Keratinocyte (primary cell): ENCODE data around the gene COA8.

ENCODE experiments used
- EZH2 ChIP-seq: IDR thresholded peaks from one replicate; pipeline ENCODE4 v1.6.1; 2012; ENCODE audit warnings: inconsistent platforms, mild to moderate bottlenecking, low read length, moderate library complexity
- TF ChIP-seq, protein P1 (sequence below), 3 experiments: IDR thresholded peaks in 1 of 3; conservative IDR thresholded peaks in 1 of 3; optimal IDR thresholded peaks in 1 of 3; 2 replicates in 2 of 3; 3 replicates in 1 of 3; pipeline versions ENCODE3 to v1.5.1; 2011; ENCODE audit warnings: low read length in 3 of 3, mild to moderate bottlenecking in 3 of 3, moderate library complexity in 2 of 3, control low read depth in 1 of 3, inconsistent platforms in 1 of 3; ENCODE audit not compliant: insufficient read depth in 2 of 3; ENCODE audit errors: extremely low read depth in 1 of 3

DNA sequence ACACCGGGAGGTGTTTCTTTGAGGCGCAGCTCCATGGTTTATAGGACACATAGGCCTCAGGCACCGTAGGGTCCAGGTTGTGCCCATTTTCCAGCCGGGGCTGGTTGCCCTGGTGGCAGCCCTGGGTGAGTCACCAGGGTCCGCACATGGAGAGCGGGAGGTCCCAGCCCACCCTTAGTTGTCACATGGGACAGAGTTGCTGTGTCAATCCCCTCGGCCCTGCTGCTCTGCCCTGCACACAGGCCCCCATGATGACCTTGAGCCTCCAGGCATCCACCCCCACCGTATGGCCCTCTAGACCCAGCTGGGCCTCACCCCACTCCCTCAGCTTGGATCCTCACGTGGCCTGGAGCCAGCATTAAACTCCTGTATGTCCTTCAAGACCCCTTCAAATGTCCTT is 26.1 kb upstream of the COA8 start:
- no peak for TF ChIP-seq EZH2
- TF ChIP-seq, protein P1, sequence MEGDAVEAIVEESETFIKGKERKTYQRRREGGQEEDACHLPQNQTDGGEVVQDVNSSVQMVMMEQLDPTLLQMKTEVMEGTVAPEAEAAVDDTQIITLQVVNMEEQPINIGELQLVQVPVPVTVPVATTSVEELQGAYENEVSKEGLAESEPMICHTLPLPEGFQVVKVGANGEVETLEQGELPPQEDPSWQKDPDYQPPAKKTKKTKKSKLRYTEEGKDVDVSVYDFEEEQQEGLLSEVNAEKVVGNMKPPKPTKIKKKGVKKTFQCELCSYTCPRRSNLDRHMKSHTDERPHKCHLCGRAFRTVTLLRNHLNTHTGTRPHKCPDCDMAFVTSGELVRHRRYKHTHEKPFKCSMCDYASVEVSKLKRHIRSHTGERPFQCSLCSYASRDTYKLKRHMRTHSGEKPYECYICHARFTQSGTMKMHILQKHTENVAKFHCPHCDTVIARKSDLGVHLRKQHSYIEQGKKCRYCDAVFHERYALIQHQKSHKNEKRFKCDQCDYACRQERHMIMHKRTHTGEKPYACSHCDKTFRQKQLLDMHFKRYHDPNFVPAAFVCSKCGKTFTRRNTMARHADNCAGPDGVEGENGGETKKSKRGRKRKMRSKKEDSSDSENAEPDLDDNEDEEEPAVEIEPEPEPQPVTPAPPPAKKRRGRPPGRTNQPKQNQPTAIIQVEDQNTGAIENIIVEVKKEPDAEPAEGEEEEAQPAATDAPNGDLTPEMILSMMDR (optimal IDR thresholded peaks at IDR 0.05 in 1 of 3, IDR thresholded peaks at IDR 0.05 in 1 of 3, conservative IDR thresholded peaks at IDR 0.05 in 1 of 3; ENCODE audit: extremely low read depth in 1 of 3, insufficient read depth in 2 of 3, low read length in 3 of 3), result no peak
